ENCODE data around the gene EFL1. TPM values are rescaled to one million over a fixed set of nuclear protein-coding genes. Genes with fewer than 3 reads are reported as not detected.
"Not testable (repeated sequence)": the region's sequence is repeated elsewhere in the genome, so short reads cannot be mapped to it uniquely, and the experiment has no call there.

The EFL1 gene
- total RNA-seq, 1 donor = 22.9 TPM

DNA sequence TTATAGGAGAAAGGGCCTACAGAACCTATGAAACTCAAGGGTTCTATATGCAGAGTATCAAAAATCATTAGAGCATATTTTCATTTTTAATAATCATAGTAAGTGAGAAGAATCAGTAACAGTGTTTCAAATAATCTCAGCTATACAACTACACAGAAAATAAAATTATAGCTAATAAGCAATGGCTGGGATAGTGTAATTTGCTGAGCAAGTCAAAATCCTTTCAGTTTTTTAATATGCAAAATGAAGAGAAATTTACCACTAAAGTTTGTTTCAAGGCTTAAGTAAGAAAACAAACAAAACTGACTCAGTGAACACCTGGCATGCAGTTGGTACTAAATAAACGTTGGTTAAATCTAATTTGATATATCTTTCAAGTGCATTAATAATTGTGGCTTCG, 66.2 kb downstream of the EFL1 start:
- TF ChIP-seq, protein P1, sequence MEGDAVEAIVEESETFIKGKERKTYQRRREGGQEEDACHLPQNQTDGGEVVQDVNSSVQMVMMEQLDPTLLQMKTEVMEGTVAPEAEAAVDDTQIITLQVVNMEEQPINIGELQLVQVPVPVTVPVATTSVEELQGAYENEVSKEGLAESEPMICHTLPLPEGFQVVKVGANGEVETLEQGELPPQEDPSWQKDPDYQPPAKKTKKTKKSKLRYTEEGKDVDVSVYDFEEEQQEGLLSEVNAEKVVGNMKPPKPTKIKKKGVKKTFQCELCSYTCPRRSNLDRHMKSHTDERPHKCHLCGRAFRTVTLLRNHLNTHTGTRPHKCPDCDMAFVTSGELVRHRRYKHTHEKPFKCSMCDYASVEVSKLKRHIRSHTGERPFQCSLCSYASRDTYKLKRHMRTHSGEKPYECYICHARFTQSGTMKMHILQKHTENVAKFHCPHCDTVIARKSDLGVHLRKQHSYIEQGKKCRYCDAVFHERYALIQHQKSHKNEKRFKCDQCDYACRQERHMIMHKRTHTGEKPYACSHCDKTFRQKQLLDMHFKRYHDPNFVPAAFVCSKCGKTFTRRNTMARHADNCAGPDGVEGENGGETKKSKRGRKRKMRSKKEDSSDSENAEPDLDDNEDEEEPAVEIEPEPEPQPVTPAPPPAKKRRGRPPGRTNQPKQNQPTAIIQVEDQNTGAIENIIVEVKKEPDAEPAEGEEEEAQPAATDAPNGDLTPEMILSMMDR (IDR thresholded peaks at IDR 0.05; ENCODE audit: insufficient read depth, low read depth, low read length) = no peak
- DNase-seq (ENCODE audit: low read depth) = no peak
- H3K4me3 ChIP-seq (ENCODE audit: low read depth, low read length) = no peak overlapping the region

DNA sequence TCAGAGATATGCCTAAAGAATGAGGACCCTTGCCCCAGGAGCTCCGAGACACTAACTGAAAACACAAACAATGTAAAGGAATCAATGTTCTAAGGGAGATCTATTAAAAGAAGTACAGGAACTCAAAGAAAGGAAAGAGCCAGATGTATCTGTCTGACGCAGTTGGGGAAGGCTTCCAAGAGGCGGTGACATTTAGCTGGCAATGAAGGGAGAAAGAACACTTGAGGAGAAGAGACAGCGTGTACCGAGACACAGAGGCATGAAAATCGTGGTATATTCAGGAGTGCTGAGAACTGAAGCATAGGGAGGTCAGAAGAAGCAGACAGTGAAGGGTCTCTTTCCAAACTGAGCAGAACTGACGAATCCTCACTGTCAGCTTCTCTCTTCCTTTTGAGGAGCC, 66.7 kb downstream of the EFL1 start:
- H3K4me3 ChIP-seq (ENCODE audit: low read depth, low read length); DNase-seq (ENCODE audit: low read depth): not testable (repeated sequence)

DNA sequence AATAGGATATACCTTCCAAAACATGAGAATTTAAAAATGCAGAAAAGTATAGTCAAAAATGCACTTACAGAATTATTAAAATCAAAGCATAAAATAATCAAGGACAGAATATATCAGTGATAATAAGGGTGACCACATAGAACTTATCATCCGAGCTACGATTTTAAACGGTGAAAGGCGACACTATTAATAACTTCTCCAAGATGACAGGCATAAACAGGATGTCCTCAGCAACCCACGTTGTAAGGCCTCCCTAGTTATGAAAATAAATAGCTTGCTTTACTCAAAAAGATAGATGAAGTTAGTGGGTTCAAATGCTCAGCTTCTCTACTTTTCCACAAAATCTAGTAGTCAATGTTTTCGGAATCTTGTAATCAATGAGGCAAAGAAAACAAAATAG, 68.0 kb downstream of the EFL1 start:
- H3K4me3 ChIP-seq (ENCODE audit: low read depth, low read length); DNase-seq (ENCODE audit: low read depth): not testable (repeated sequence)

DNA sequence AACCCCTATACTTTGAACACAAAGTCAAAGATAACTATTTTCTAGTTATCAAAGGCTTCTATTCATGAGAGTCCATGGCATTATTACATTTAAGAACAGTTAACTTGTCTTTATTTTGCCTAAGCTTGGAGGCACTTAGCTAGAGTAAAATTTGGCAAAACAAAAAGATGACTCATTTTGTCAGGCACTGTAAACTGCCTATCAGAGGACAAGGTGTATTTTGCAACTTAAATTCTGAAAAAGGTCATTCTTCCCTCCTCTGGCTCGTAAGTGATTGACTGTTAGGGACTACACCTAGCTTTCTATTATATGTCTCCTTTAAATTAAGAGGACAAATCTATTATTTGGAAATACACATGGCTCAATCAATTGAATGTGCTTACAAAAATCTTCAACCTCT, 69.1 kb downstream of the EFL1 start:
- DNase-seq (ENCODE audit: low read depth); H3K4me3 ChIP-seq (ENCODE audit: low read depth, low read length): not testable (repeated sequence)

DNA sequence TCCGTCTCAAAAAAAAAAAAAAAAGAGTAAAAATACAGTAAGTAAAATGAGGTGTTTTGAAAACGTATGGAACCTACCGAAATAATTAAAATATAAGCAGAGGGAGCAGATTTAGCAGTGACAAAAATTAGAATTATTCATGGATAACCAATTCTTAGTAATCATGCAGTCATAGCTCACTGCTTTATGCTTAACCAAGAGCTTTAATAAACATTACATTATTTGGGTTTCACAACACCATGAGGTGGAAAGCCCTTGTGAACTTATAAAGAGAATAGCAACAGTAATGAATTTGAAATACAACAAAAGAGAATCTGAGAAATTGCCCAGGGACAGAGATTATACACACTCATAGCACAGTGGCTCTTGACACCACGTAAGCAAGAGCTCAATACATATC, 70.1 kb downstream of the EFL1 start:
- DNase-seq (ENCODE audit: low read depth) = peak; percentile 8
- not testable (repeated sequence) for H3K4me3 ChIP-seq (ENCODE audit: low read depth, low read length)

DNA sequence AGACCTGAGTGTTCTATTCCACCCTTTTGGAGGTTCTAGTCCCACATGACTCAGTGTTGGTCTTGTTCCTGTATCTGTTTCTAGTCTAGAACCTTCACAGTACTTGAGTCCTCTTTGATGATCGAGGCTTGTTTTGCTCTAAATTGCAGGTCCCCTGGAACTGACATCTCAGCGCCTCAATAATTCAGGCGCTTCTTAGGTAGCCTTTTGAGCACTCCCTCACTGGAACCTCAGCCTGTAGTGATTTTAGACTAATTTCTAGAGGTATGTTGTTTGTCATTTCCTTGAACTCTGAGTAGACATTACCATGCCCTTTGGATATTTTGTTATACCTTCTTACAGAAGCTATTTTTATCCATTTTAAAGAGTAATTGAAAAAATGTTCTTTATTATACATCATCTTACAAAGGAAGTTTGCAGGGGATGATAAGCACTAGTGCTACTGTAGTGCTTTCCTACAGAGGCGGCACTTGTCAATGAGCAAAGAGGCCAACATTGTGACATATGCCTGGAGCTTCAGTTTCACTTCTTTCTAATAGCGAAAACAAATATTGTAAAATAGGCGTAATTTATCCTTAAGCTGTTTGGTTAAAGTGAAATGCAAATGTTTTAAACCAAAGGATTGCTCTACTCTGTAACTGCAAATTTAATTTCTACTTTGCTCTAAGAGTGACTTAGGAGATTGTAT, 75.7 kb downstream of the EFL1 start:
- TF ChIP-seq, protein P1 (IDR thresholded peaks at IDR 0.05; ENCODE audit: insufficient read depth, low read depth, low read length) = no peak
- DNase-seq (ENCODE audit: low read depth) = no peak
- no peak overlapping the region for H3K4me3 ChIP-seq (ENCODE audit: low read depth, low read length)

DNA sequence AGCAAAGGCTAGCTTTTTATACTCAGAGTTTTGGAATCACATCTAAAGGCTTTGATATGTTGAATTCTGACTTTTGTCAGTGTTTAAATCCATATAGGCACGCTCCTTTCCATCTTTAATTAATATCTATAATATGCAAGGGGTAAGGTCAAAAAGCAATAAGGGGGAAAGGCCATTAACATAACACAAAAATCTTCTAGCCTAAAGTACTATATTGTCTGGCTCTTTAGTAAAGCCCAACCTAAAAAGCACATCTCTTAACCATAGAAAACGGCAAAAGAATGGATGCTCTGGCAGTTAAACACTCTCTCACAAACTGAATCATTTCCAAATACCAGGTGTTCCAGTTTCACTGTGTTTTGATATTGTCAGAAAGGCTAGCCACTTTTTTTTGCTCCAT, 76.4 kb downstream of the EFL1 start:
- H3K4me3 ChIP-seq (ENCODE audit: low read depth, low read length) = no peak overlapping the region
- no peak for DNase-seq (ENCODE audit: low read depth)
- TF ChIP-seq, protein P1 (IDR thresholded peaks at IDR 0.05; ENCODE audit: insufficient read depth, low read depth, low read length) = no peak

DNA sequence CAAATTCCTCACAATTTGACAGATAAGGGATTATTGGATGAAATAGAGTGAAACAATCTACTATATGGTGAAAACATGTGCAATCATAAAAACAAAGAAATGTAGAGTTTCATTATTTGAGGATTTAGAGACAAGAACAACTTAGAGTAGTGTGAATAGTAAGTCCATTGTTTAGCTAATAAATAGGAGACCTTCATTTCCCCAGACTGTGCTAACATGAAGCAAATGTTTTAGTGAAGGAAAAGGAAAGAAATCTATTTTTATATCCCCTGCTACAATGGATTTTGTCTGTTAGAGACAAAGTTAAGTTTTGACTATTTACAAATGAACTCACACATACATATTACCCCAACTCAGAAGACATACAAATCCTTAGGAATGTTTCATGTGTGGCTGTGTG, 77.8 kb downstream of the EFL1 start:
- no peak for DNase-seq (ENCODE audit: low read depth)
- TF ChIP-seq, protein P1 (IDR thresholded peaks at IDR 0.05; ENCODE audit: insufficient read depth, low read depth, low read length) = no peak
- no peak overlapping the region for H3K4me3 ChIP-seq (ENCODE audit: low read depth, low read length)

DNA sequence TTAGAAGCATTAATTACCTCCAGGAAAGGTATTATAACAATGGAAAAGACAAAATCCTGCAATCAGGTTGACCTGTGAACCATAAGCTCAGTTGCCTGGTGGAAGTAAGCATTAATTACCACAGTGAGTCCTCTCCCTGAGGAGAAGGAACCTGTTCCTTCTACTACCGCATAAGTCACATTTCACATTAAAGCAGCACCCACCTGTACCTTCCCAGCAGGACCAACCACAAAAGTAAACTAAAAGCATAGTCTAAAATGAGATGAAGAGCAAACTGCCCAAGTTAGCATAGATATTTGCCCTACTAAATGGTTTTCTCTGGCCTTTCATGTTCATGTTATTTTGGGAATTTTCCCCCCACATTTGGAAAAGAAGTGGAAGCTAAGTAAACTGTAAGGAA, 78.2 kb downstream of the EFL1 start:
- H3K4me3 ChIP-seq (ENCODE audit: low read depth, low read length) = no peak overlapping the region
- DNase-seq (ENCODE audit: low read depth) = no peak
- TF ChIP-seq, protein P1 (IDR thresholded peaks at IDR 0.05; ENCODE audit: insufficient read depth, low read depth, low read length) = no peak
